OCI-LY7 (cell line): ENCODE results near the gene OR1J1.

ENCODE experiments used
- EZH2phosphoT487 ChIP-seq: fragments of 200-600 bp; sonication (generic); IDR thresholded peaks from 2 replicates; pipeline ENCODE4 v1.6.1; 2018; ENCODE audit warnings: low read depth, borderline replicate concordance, mild to moderate bottlenecking, mixed run types, antibody characterized with exemption, low read length, moderate library complexity, mixed read lengths
- TF ChIP-seq, protein P1 (sequence below): fragments of 200-600 bp; sonication (generic); conservative IDR thresholded peaks from 2 replicates; pipeline ENCODE4 v1.5.1; 2014; ENCODE audit warnings: mild to moderate bottlenecking, antibody characterized with exemption, low read length, moderate library complexity, mixed read lengths

DNA sequence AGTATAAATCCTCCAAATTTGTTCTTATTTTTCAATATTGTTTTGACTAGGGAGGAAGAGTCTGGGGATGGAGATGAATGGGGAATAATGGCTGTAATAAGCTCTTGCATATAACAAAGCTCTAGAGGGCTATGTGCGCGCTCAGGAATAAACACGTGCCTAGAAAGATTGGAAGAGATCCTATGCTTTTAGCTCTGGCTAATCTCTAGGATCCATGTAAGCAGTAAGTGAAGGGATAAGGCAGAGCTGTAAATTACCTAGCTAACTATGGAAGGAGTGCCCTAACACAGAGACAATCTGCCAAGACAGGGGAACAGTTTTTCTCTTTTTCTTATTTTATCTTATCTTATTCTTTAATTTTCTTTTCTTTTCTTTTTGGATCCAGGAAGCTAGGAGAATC lies 21.6 kb downstream of the OR1J1 start:
- TF ChIP-seq, protein P1, sequence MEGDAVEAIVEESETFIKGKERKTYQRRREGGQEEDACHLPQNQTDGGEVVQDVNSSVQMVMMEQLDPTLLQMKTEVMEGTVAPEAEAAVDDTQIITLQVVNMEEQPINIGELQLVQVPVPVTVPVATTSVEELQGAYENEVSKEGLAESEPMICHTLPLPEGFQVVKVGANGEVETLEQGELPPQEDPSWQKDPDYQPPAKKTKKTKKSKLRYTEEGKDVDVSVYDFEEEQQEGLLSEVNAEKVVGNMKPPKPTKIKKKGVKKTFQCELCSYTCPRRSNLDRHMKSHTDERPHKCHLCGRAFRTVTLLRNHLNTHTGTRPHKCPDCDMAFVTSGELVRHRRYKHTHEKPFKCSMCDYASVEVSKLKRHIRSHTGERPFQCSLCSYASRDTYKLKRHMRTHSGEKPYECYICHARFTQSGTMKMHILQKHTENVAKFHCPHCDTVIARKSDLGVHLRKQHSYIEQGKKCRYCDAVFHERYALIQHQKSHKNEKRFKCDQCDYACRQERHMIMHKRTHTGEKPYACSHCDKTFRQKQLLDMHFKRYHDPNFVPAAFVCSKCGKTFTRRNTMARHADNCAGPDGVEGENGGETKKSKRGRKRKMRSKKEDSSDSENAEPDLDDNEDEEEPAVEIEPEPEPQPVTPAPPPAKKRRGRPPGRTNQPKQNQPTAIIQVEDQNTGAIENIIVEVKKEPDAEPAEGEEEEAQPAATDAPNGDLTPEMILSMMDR = no peak
- no peak for TF ChIP-seq EZH2phosphoT487
